Endothelial cell (in vitro differentiated cells): Measurements from ENCODE around the gene C5orf46. TPM values are rescaled to one million over a fixed set of nuclear protein-coding genes. Genes with fewer than 3 reads are reported as not detected.
"Not testable (repeated sequence)": the region's sequence is repeated elsewhere in the genome, so short reads cannot be mapped to it uniquely, and the experiment has no call there.

Experiments
- DNase-seq: peaks from one replicate; pipeline ENCODE4 v3.0.0; 2021; ENCODE audit warnings: low spot score
- H3K27ac Mint-ChIP-seq: one replicate; pipeline ENCODE4 v1.8.0; 2021; ENCODE audit warnings: mixed read lengths, inconsistent platforms; ENCODE audit not compliant: unreplicated experiment
- H3K27me3 Mint-ChIP-seq: one replicate; pipeline ENCODE4 v1.8.0; 2021; ENCODE audit warnings: mild to moderate bottlenecking, moderate library complexity, mixed read lengths, inconsistent platforms; ENCODE audit not compliant: unreplicated experiment
- H3K36me3 Mint-ChIP-seq: one replicate; pipeline ENCODE4 v1.8.0; 2021; ENCODE audit warnings: mild to moderate bottlenecking, low read depth, mixed read lengths, inconsistent platforms; ENCODE audit not compliant: unreplicated experiment
- H3K4me1 Mint-ChIP-seq: one replicate; pipeline ENCODE4 v1.8.0; 2021; ENCODE audit warnings: mild to moderate bottlenecking, mixed read lengths, inconsistent platforms; ENCODE audit not compliant: unreplicated experiment
- H3K4me3 Mint-ChIP-seq: one replicate; pipeline ENCODE4 v1.8.0; 2021; ENCODE audit warnings: mild to moderate bottlenecking, mixed read lengths, inconsistent platforms; ENCODE audit not compliant: unreplicated experiment
- H3K9me3 Mint-ChIP-seq: one replicate; pipeline ENCODE4 v1.8.0; 2021; ENCODE audit warnings: mixed read lengths, inconsistent platforms; ENCODE audit not compliant: unreplicated experiment
- CTCF ChIP-seq: fragments of 200-600 bp; sonication (generic); IDR thresholded peaks from one replicate; pipeline ENCODE4 v1.5.0; 2021; ENCODE audit warnings: antibody characterized with exemption; ENCODE audit not compliant: unreplicated experiment
- total RNA-seq: library from RNA; stranded (reverse); fragmentation: NEBNext Ultra II Directional; extraction: Animal tissue kit (Norgen Biotek cat#: 25700); gene quantifications from one replicate; pipeline ENCODE4 v1.2.1, GENCODE V29; 2021; ENCODE audit not compliant: unreplicated experiment

The C5orf46 gene
- total RNA-seq, 1 donor from 2014 or later, result not detected

GRCh38 chr5:147878066-147878759, 28.1 kb downstream of the C5orf46 start, which contains the start of gene SCGB3A2:
TSS of gene SCGB3A2 (plus strand) at chr5:147878711. CDS start at chr5:147878804, 93 bp downstream.
- DNase-seq, result no peak
- H3K9me3 Mint-ChIP-seq, result no peaks in the 10 kb centered on the region
- H3K4me3 Mint-ChIP-seq, result no peak within 1 kb of the TSS
- no peaks in the 10 kb centered on the region for H3K36me3 Mint-ChIP-seq
- TF ChIP-seq CTCF, result no peak
- H3K27me3 Mint-ChIP-seq, result peaks cover 5% of the 10 kb centered on the region
- no peak within 1 kb of the TSS for H3K27ac Mint-ChIP-seq
- H3K4me1 Mint-ChIP-seq, result peaks cover 17% of the 10 kb centered on the region

GRCh38 chr5:147876626-147877025, 29.7 kb downstream of the C5orf46 start:
- Mint-ChIP-seq H3K27ac (no peak overlapping the region), H3K4me3 (no peak overlapping the region), H3K27me3 (peaks cover 12% of the 10 kb centered on the region), H3K36me3 (no peaks in the 10 kb centered on the region), H3K9me3 (no peaks in the 10 kb centered on the region), H3K4me1 (peaks cover 21% of the 10 kb centered on the region)
- no peak for TF ChIP-seq CTCF
- no peak for DNase-seq

- H3K9me3 Mint-ChIP-seq, result no peaks in the 10 kb centered on the region
- peaks cover 12% of the 10 kb centered on the region for H3K27me3 Mint-ChIP-seq
- no peak overlapping the region for H3K4me3 Mint-ChIP-seq
- no peak for TF ChIP-seq CTCF
- H3K4me1 Mint-ChIP-seq, result peaks cover 21% of the 10 kb centered on the region
- no peak overlapping the region for H3K27ac Mint-ChIP-seq
- no peak for DNase-seq
- no peaks in the 10 kb centered on the region for H3K36me3 Mint-ChIP-seq
Measured at GRCh38 chr5:147876141-147876540, 30.2 kb downstream of the C5orf46 start.

- DNase-seq, result no peak
- Mint-ChIP-seq H3K4me1 (peaks cover 24% of the 10 kb centered on the region), H3K9me3 (no peaks in the 10 kb centered on the region), H3K36me3 (no peaks in the 10 kb centered on the region), H3K27me3 (peaks cover 14% of the 10 kb centered on the region), H3K27ac (no peak overlapping the region), H3K4me3 (no peak overlapping the region)
- no peak for TF ChIP-seq CTCF
Measured at GRCh38 chr5:147874910-147875367, 31.4 kb downstream of the C5orf46 start.

GRCh38 chr5:147874118-147874875, 32.0 kb downstream of the C5orf46 start:
- H3K4me1 Mint-ChIP-seq, result peaks cover 24% of the 10 kb centered on the region
- not testable (repeated sequence) for DNase-seq, H3K36me3 Mint-ChIP-seq, H3K9me3 Mint-ChIP-seq
- peak overlapping the region; percentile 63 for H3K4me3 Mint-ChIP-seq
- peak overlapping the region; percentile 44 for H3K27ac Mint-ChIP-seq
- peaks cover 16% of the 10 kb centered on the region for H3K27me3 Mint-ChIP-seq

- H3K4me3 Mint-ChIP-seq, result peak overlapping the region; percentile 68
- peaks cover 16% of the 10 kb centered on the region for H3K27me3 Mint-ChIP-seq
- peaks cover 24% of the 10 kb centered on the region for H3K4me1 Mint-ChIP-seq
- H3K9me3 Mint-ChIP-seq, DNase-seq, H3K36me3 Mint-ChIP-seq, H3K27ac Mint-ChIP-seq: not testable (repeated sequence)
Measured at GRCh38 chr5:147872744-147873435, 33.4 kb downstream of the C5orf46 start.

- H3K27ac Mint-ChIP-seq, H3K9me3 Mint-ChIP-seq, H3K36me3 Mint-ChIP-seq, H3K4me3 Mint-ChIP-seq, DNase-seq: not testable (repeated sequence)
- peaks cover 18% of the 10 kb centered on the region for H3K27me3 Mint-ChIP-seq
- peaks cover 28% of the 10 kb centered on the region for H3K4me1 Mint-ChIP-seq
Measured at GRCh38 chr5:147871980-147872549, 34.3 kb downstream of the C5orf46 start.
